ENCODE data around the gene KLHL33.

Gene KLHL33

GRCh38 chr14:20403521-20403920 lies 32.4 kb downstream of the KLHL33 start:
- TF ChIP-seq EZH2phosphoT487 (IDR thresholded peaks at IDR 0.05; ENCODE audit: low read length) (no peak), CTCF (IDR thresholded peaks at IDR 0.05; ENCODE audit: low read length) (no peak), EZH2 (optimal IDR thresholded peaks at IDR 0.05; ENCODE audit: low read depth, low read length) (no peak)
- peaks cover 13% of the 10 kb centered on the region; the same call in 1 of the 2 replicates for H3K4me1 ChIP-seq (ENCODE audit: low read length)
- H3F3A ChIP-seq (ENCODE audit: insufficient read depth, low read length): no peaks in the 10 kb centered on the region
- no peaks in the 10 kb centered on the region for H3K9me2 ChIP-seq (replicated peaks; ENCODE audit: insufficient read depth, low read length)
- H3K27me3 ChIP-seq (replicated peaks; ENCODE audit: insufficient read depth, low read length): no peaks in the 10 kb centered on the region
- H3K4me3 ChIP-seq (ENCODE audit: low read length): no peak overlapping the region
- no peak overlapping the region for H3K4me2 ChIP-seq (ENCODE audit: low read depth, low read length)
- H3K27ac ChIP-seq (ENCODE audit: low read length): no peak overlapping the region
- H2AFZ ChIP-seq (ENCODE audit: low read length): no peak overlapping the region
- H4K20me1 ChIP-seq (ENCODE audit: insufficient read depth, low read length): no peaks in the 10 kb centered on the region
- no peak overlapping the region for H3K9ac ChIP-seq (ENCODE audit: low read length)
- H3K9me3 ChIP-seq (replicated peaks; ENCODE audit: insufficient read depth, low read length): no peaks in the 10 kb centered on the region
- DNase-seq: no peak
- no peaks in the 10 kb centered on the region for H3K79me2 ChIP-seq (ENCODE audit: low read length)
- no peaks in the 10 kb centered on the region for H3K36me3 ChIP-seq (replicated peaks; ENCODE audit: insufficient read depth, low read length)

- H3K9me2 ChIP-seq (replicated peaks; ENCODE audit: insufficient read depth, low read length): no peaks in the 10 kb centered on the region
- peak; percentile 19 for DNase-seq
- no peaks in the 10 kb centered on the region for H3K27me3 ChIP-seq (replicated peaks; ENCODE audit: insufficient read depth, low read length)
- no peaks in the 10 kb centered on the region for H3K79me2 ChIP-seq (ENCODE audit: low read length)
- H4K20me1 ChIP-seq (ENCODE audit: insufficient read depth, low read length): no peaks in the 10 kb centered on the region
- no peaks in the 10 kb centered on the region for H3K36me3 ChIP-seq (replicated peaks; ENCODE audit: insufficient read depth, low read length)
- TF ChIP-seq EZH2 (optimal IDR thresholded peaks at IDR 0.05; ENCODE audit: low read depth, low read length) (no peak), CTCF (IDR thresholded peaks at IDR 0.05; ENCODE audit: low read length) (no peak), EZH2phosphoT487 (IDR thresholded peaks at IDR 0.05; ENCODE audit: low read length) (no peak)
- peak overlapping the region; percentile 32; the same call in 1 of the 2 replicates for H3K27ac ChIP-seq (ENCODE audit: low read length)
- peak overlapping the region; percentile 9 for H3K4me2 ChIP-seq (ENCODE audit: low read depth, low read length)
- H2AFZ ChIP-seq (ENCODE audit: low read length): no peak overlapping the region
- no peaks in the 10 kb centered on the region for H3K9me3 ChIP-seq (replicated peaks; ENCODE audit: insufficient read depth, low read length)
- no peak overlapping the region for H3K4me3 ChIP-seq (ENCODE audit: low read length)
- no peaks in the 10 kb centered on the region for H3F3A ChIP-seq (ENCODE audit: insufficient read depth, low read length)
- no peak overlapping the region for H3K9ac ChIP-seq (ENCODE audit: low read length)
- H3K4me1 ChIP-seq (ENCODE audit: low read length): peaks cover 13% of the 10 kb centered on the region; the same call in 1 of the 2 replicates
Measured at GRCh38 chr14:20400965-20401593, 34.9 kb downstream of the KLHL33 start.

- Histone ChIP-seq H3K79me2 (ENCODE audit: low read length) (no peaks in the 10 kb centered on the region), H4K20me1 (ENCODE audit: insufficient read depth, low read length) (no peaks in the 10 kb centered on the region), H3K27me3 (replicated peaks; ENCODE audit: insufficient read depth, low read length) (no peaks in the 10 kb centered on the region), H3K4me3 (ENCODE audit: low read length) (no peak overlapping the region), H3K9me3 (replicated peaks; ENCODE audit: insufficient read depth, low read length) (no peaks in the 10 kb centered on the region), H3K4me1 (ENCODE audit: low read length) (peaks cover 13% of the 10 kb centered on the region; the same call in 1 of the 2 replicates), H3K9me2 (replicated peaks; ENCODE audit: insufficient read depth, low read length) (no peaks in the 10 kb centered on the region), H3F3A (ENCODE audit: insufficient read depth, low read length) (no peaks in the 10 kb centered on the region), H3K27ac (ENCODE audit: low read length) (peak overlapping the region; percentile 32; the same call in 1 of the 2 replicates), H3K9ac (ENCODE audit: low read length) (no peak overlapping the region), H3K36me3 (replicated peaks; ENCODE audit: insufficient read depth, low read length) (no peaks in the 10 kb centered on the region), H2AFZ (ENCODE audit: low read length) (no peak overlapping the region), H3K4me2 (ENCODE audit: low read depth, low read length) (no peak overlapping the region)
- no peak for DNase-seq
- no peak for TF ChIP-seq CTCF (IDR thresholded peaks at IDR 0.05; ENCODE audit: low read length)
- TF ChIP-seq EZH2phosphoT487 (IDR thresholded peaks at IDR 0.05; ENCODE audit: low read length): no peak
- TF ChIP-seq EZH2 (optimal IDR thresholded peaks at IDR 0.05; ENCODE audit: low read depth, low read length): no peak
Measured at GRCh38 chr14:20400589-20400964, 35.4 kb downstream of the KLHL33 start.

Measured in MM.1S (cell line).